ENCODE data around the gene ZNF335.

Gene ZNF335

GRCh38 chr20:45909817-45910669, 62.0 kb downstream of the ZNF335 start:
- H3K27ac ChIP-seq, result peak overlapping the region; percentile 79
- ChIA-PET CTCF (interaction anchor here (0.6 to 1.0 kb wide), 2 partner anchors 15 to 104 kb away, joined by 5 read pairs; no protein-coding TSS in a partner anchor), POLR2A (ENCODE audit: low non-redundant PET) (interaction anchor here (0.6 kb wide), 1 partner anchor 446 kb away, joined by 3 read pairs; no protein-coding TSS in a partner anchor)
- TF ChIP-seq, protein P1, sequence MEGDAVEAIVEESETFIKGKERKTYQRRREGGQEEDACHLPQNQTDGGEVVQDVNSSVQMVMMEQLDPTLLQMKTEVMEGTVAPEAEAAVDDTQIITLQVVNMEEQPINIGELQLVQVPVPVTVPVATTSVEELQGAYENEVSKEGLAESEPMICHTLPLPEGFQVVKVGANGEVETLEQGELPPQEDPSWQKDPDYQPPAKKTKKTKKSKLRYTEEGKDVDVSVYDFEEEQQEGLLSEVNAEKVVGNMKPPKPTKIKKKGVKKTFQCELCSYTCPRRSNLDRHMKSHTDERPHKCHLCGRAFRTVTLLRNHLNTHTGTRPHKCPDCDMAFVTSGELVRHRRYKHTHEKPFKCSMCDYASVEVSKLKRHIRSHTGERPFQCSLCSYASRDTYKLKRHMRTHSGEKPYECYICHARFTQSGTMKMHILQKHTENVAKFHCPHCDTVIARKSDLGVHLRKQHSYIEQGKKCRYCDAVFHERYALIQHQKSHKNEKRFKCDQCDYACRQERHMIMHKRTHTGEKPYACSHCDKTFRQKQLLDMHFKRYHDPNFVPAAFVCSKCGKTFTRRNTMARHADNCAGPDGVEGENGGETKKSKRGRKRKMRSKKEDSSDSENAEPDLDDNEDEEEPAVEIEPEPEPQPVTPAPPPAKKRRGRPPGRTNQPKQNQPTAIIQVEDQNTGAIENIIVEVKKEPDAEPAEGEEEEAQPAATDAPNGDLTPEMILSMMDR (conservative IDR thresholded peaks at IDR 0.05; ENCODE audit: low read depth), result no peak
- no peak for DNase-seq (ENCODE audit: low spot score)

DNA sequence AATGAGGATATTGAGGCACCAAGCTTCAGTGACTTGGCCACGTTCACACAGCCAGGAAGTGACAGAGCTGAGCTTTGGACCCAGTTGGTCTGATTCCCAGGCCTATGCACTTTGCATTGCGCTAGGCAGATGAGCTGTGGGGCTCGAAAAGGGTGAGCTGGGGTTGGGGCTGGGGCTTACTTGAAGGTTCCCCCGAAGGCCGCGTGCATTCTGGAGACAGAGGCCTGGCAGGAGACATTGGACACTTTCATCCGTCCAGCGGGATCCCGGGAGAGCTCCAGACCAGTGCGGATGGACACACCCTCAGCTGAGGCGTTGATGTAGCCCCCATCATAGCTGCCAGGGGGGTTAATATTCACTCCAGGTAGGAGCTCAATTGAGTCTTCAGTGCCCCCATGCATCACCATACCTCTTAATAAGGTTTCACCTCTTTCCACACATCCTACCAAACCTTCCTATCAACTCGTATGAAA, 62.6 kb downstream of the ZNF335 start:
- POLR2A ChIA-PET (ENCODE audit: low non-redundant PET), result interaction anchor here (0.6 kb wide), 1 partner anchor 447 kb away, joined by 3 read pairs; no protein-coding TSS in a partner anchor
- DNase-seq (ENCODE audit: low spot score), result no peak
- H3K27ac ChIP-seq, result peak overlapping the region; percentile 79
- TF ChIP-seq, protein P1 (conservative IDR thresholded peaks at IDR 0.05; ENCODE audit: low read depth), result no peak
- CTCF ChIA-PET, result interaction anchor here (0.5 to 1.0 kb wide), 3 partner anchors 14 to 191 kb away, joined by 3 to 5 read pairs (median 4); no protein-coding TSS in a partner anchor

GRCh38 chr20:45908084-45908483, 63.9 kb downstream of the ZNF335 start:
- CTCF ChIA-PET, result interaction anchor here (0.6 kb wide), 1 partner anchor 1405 kb away, joined by 6 read pairs; no protein-coding TSS in a partner anchor
- TF ChIP-seq, protein P1 (conservative IDR thresholded peaks at IDR 0.05; ENCODE audit: low read depth), result no peak
- POLR2A ChIA-PET (ENCODE audit: low non-redundant PET), result no interaction called here

DNA sequence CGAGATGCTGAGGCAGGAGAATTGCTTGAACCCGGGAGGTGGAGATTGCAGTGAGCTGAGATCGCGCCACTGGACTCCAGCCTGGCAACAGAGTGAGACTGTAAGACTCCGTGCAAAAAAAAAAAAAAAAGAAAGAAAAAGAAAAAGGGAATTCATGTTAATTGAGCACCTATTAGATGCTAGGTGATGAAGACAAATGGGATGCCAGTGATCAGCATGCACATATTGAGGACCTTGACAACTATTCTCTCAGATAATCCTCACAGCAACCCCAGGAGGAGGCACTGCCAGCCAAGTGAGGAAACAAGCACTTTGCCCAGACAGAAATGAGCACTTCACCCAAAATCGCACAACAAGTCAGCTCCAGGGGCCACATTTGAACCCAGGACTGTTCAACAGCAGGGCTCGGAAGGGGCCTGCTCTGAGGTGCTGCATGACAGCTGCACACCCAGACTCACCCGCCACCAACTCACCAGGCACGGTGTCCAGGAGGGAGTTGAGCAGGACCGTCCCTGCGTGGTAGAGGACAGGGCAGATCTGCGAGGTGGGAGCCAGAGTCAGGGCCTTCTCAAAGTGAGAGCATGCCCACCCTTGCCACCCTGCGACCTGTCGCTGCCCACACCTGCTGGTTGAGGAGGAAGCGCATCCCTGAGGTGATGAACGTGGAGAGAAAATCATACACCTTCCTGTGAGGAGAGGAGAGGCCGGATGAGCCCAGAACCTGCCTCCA, 64.6 kb downstream of the ZNF335 start:
- no peak overlapping the region; the same call in 1 of the 2 replicates for H3K27ac ChIP-seq
- TF ChIP-seq, protein P1 (conservative IDR thresholded peaks at IDR 0.05; ENCODE audit: low read depth), result no peak
- no peak for DNase-seq (ENCODE audit: low spot score)
- POLR2A ChIA-PET (ENCODE audit: low non-redundant PET), result no interaction called here
- CTCF ChIA-PET, result interaction anchor here (0.6 to 0.8 kb wide), 2 partner anchors 66 to 1405 kb away, joined by 3 to 6 read pairs; no protein-coding TSS in a partner anchor

More at GRCh38 chr20:45908084-45908483, 63.9 kb downstream of the ZNF335 start:
- DNase-seq (ENCODE audit: low spot score), result no peak
- no peak overlapping the region; the same call in 1 of the 2 replicates for H3K27ac ChIP-seq

DNA sequence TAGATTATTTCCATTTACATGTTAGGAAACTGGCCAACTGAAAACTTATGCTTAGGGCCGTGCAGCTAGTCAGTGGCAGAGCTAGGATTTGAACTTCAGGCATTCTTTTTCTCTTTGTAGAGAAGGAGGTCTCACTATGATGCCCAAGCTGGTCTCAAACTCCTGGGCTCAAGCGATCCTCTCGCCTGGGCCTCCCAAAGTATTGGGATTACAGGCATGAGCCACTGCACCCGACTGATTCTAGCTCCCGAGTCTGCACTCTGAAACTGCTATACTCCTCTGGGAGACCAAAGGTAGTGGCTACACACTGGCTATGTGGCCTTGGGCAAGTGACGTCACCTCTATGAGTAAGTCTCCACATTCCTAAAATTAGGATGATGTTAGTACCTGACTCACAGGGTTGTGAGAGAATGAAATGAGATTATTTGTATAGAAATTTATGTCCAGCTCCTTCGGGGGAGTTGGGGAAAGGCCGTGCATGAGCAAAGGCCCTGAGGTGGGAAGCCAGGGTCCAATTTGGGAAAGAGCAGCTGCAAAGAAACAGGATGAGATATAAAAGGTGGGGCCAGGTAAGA, 66.4 kb downstream of the ZNF335 start:
- H3K27ac ChIP-seq, result peak overlapping the region; percentile 53
- DNase-seq (ENCODE audit: low spot score), result peak; percentile 95

More for the DNA sequence above, 66.4 kb downstream of the ZNF335 start:
- TF ChIP-seq, protein P1 (conservative IDR thresholded peaks at IDR 0.05; ENCODE audit: low read depth), result no peak
- CTCF ChIA-PET, result interaction anchor here (1.2 to 1.5 kb wide), 2 partner anchors 17 to 65 kb away, joined by 4 to 5 read pairs; no protein-coding TSS in a partner anchor
- POLR2A ChIA-PET (ENCODE audit: low non-redundant PET), result interaction anchor here (0.5 to 1.2 kb wide), 2 partner anchors 14 to 743 kb away, joined by 4 to 7 read pairs; no protein-coding TSS in a partner anchor
